Mesenchymal stem cell (in vitro differentiated cells and primary cell): ENCODE data around the gene PRKAG1.

ENCODE experiments used
- DNase-seq: peaks from one replicate; pipeline ENCODE4 v3.0.0-alpha.2; 2013
- H2AFZ ChIP-seq: one replicate; pipeline ENCODE4 v1.6.1; 2013; ENCODE audit warnings: low read depth, mild to moderate bottlenecking, control low read depth, inconsistent platforms, low read length, moderate library complexity
- H2AK5ac ChIP-seq: 2 replicates; pipeline ENCODE4 v1.6.1; 2013; ENCODE audit warnings: low read length, moderate library complexity, mild to moderate bottlenecking, inconsistent platforms; ENCODE audit not compliant: severe bottlenecking
- H2BK120ac ChIP-seq: one replicate; pipeline ENCODE4 v1.6.1; 2013; ENCODE audit warnings: low read depth, mild to moderate bottlenecking, inconsistent platforms, low read length, moderate library complexity
- H2BK12ac ChIP-seq, 2 experiments: one replicate each; pipeline ENCODE4 v1.6.1; 2013; ENCODE audit warnings: inconsistent platforms in 2 of 2, low read length in 2 of 2, mild to moderate bottlenecking in 2 of 2, moderate library complexity in 2 of 2, control low read depth in 1 of 2
- H2BK15ac ChIP-seq: one replicate; pipeline ENCODE4 v1.6.1; 2013; ENCODE audit warnings: mild to moderate bottlenecking, low read depth, inconsistent platforms; ENCODE audit not compliant: poor library complexity, severe bottlenecking
- H2BK5ac ChIP-seq: 2 replicates; pipeline ENCODE4 v1.6.1; 2013; ENCODE audit warnings: low read depth, mild to moderate bottlenecking, low read length, control low read depth, inconsistent platforms; ENCODE audit not compliant: poor library complexity, severe bottlenecking
- H3K14ac ChIP-seq, 2 experiments: one replicate each; pipeline ENCODE4 v1.6.1; 2013; ENCODE audit warnings: inconsistent platforms in 2 of 2, low read length in 2 of 2, control low read depth in 1 of 2, mild to moderate bottlenecking in 1 of 2, moderate library complexity in 1 of 2
- H3K18ac ChIP-seq, 2 experiments: one replicate each; pipeline ENCODE4 v1.6.1; 2013; ENCODE audit warnings: inconsistent platforms in 2 of 2, low read length in 2 of 2, control low read depth in 1 of 2, low read depth in 1 of 2, mild to moderate bottlenecking in 1 of 2
- H3K23ac ChIP-seq, 2 experiments: one replicate each; pipeline ENCODE4 v1.6.1; 2013; ENCODE audit warnings: inconsistent platforms in 2 of 2, low read length in 2 of 2, mild to moderate bottlenecking in 2 of 2, moderate library complexity in 2 of 2, control low read depth in 1 of 2
- H3K27ac ChIP-seq: 2 replicates; pipeline ENCODE4 v1.5.1; 2013; ENCODE audit warnings: mild to moderate bottlenecking, moderate library complexity, low read length, control low read depth, inconsistent platforms; ENCODE audit not compliant: poor library complexity, severe bottlenecking
- H3K27me3 ChIP-seq, 2 experiments: 2 replicates each; pipeline versions ENCODE4 v1.6.1 to v1.7.0; 2013; ENCODE audit warnings: low read length in 2 of 2, mild to moderate bottlenecking in 2 of 2, moderate library complexity in 2 of 2, control low read depth in 1 of 2, inconsistent platforms in 1 of 2; ENCODE audit not compliant: control insufficient read depth in 1 of 2, insufficient read depth in 1 of 2
- H3K36me3 ChIP-seq, 2 experiments: 2 replicates each; pipeline versions ENCODE4 v1.6.1 to v1.7.0; 2013; ENCODE audit warnings: low read length in 2 of 2, control low read depth in 1 of 2, inconsistent platforms in 1 of 2, low read depth in 1 of 2, mild to moderate bottlenecking in 1 of 2; ENCODE audit not compliant: insufficient read depth in 2 of 2, control insufficient read depth in 1 of 2
- H3K4ac ChIP-seq, 2 experiments: one replicate each; pipeline ENCODE4 v1.6.1; 2013; ENCODE audit warnings: inconsistent platforms in 2 of 2, low read length in 2 of 2, mild to moderate bottlenecking in 2 of 2, moderate library complexity in 2 of 2, control low read depth in 1 of 2, low read depth in 1 of 2
- H3K4me1 ChIP-seq: 2 replicates; pipeline ENCODE4 v1.6.1; 2013; ENCODE audit warnings: low read depth, low read length, control low read depth; ENCODE audit not compliant: control insufficient read depth, insufficient read depth
- H3K4me2 ChIP-seq: 2 replicates; pipeline ENCODE4 v1.6.1; 2013; ENCODE audit warnings: low read length, mild to moderate bottlenecking, inconsistent platforms; ENCODE audit not compliant: poor library complexity, severe bottlenecking
- H3K4me3 ChIP-seq, 2 experiments: 2 replicates each; pipeline versions ENCODE4 v1.5.1 to v1.7.0; 2013; ENCODE audit warnings: low read length in 2 of 2, mild to moderate bottlenecking in 2 of 2, control low read depth in 1 of 2, low read depth in 1 of 2; ENCODE audit not compliant: insufficient read depth in 1 of 2
- H3K79me1 ChIP-seq: replicated peaks from 2 replicates; pipeline ENCODE4 v1.6.1; 2013; ENCODE audit warnings: mild to moderate bottlenecking, control low read depth, low read length, inconsistent platforms; ENCODE audit not compliant: poor library complexity, severe bottlenecking
- H3K9ac ChIP-seq: 2 replicates; pipeline ENCODE4 v1.7.0; 2013; ENCODE audit warnings: mild to moderate bottlenecking, low read length, moderate library complexity
- H3K9me3 ChIP-seq: 2 replicates; pipeline ENCODE4 v1.7.0; 2013; ENCODE audit warnings: mild to moderate bottlenecking, low read length; ENCODE audit not compliant: control insufficient read depth
- H4K8ac ChIP-seq: one replicate; pipeline ENCODE4 v1.6.1; 2013; ENCODE audit warnings: inconsistent platforms, mild to moderate bottlenecking, low read length, moderate library complexity
- H4K91ac ChIP-seq: one replicate; pipeline ENCODE4 v1.6.1; 2013; ENCODE audit warnings: mild to moderate bottlenecking, low read length, inconsistent platforms
- WGBS: methylation state at CpG from one replicate; pipeline ENCODE4 v1.1.7; 2013; ENCODE audit warnings: mixed read lengths; 5-methylcytosine and 5-hydroxymethylcytosine counted together

PRKAG1 gene

GRCh38 chr12:48982397-48983080 lies 36.0 kb downstream of the PRKAG1 start:
- Histone ChIP-seq H4K91ac (no peak overlapping the region), H3K27me3 (peaks cover 95 to 96% of the 10 kb centered on the region in 2 experiments), H3K4me1 (peaks cover 39% of the 10 kb centered on the region), H2AFZ (no peak overlapping the region), H2BK12ac (no peak overlapping the region), H2AK5ac (no peak overlapping the region), H2BK5ac (no peak overlapping the region), H3K36me3 (no peaks in the 10 kb centered on the region), H3K14ac (no peak overlapping the region), H3K79me1 (no peaks in the 10 kb centered on the region), H3K18ac (no peak overlapping the region), H2BK15ac (no peak overlapping the region), H3K23ac (no peak overlapping the region), H2BK120ac (no peak overlapping the region), H3K9me3 (no peaks in the 10 kb centered on the region), H3K27ac (no peak overlapping the region), H3K4ac (no peak overlapping the region), H3K9ac (no peak overlapping the region), H3K4me3 (no peak overlapping the region), H3K4me2 (no peak overlapping the region), H4K8ac (no peak overlapping the region)
- 62% methylated on average over 6 of the region's 6 CpGs for WGBS
- DNase-seq, result no peak

- WGBS, result 5% methylated on average over 13 of the region's 13 CpGs
- no peak overlapping the region for H3K23ac ChIP-seq
- H3K18ac ChIP-seq, result no peak overlapping the region
- H2BK12ac ChIP-seq, result no peak overlapping the region
- no peak overlapping the region for H2BK5ac ChIP-seq
- no peak overlapping the region for H4K8ac ChIP-seq
- H2AK5ac ChIP-seq, result no peak overlapping the region
- H3K27ac ChIP-seq, result no peak overlapping the region
- H2BK120ac ChIP-seq, result no peak overlapping the region
- no peak overlapping the region for H2BK15ac ChIP-seq
- no peak overlapping the region for H3K4me2 ChIP-seq
- no peak for DNase-seq
- no peaks in the 10 kb centered on the region for H3K36me3 ChIP-seq
- no peaks in the 10 kb centered on the region for H3K79me1 ChIP-seq
- H2AFZ ChIP-seq, result no peak overlapping the region
- no peak overlapping the region for H3K14ac ChIP-seq
- no peak overlapping the region for H3K9ac ChIP-seq
- peaks cover 39% of the 10 kb centered on the region for H3K4me1 ChIP-seq
- H3K4ac ChIP-seq, result no peak overlapping the region
- no peaks in the 10 kb centered on the region for H3K9me3 ChIP-seq
- H4K91ac ChIP-seq, result no peak overlapping the region
- peak overlapping the region in 1 of 2 experiments; percentile 29 for H3K4me3 ChIP-seq
- peaks cover 95 to 96% of the 10 kb centered on the region in 2 experiments for H3K27me3 ChIP-seq
These were observed 36.8 kb downstream of the PRKAG1 start for GRCh38 chr12:48981757-48982157.

- H3K9ac ChIP-seq, result no peak overlapping the region
- no peak overlapping the region for H2BK15ac ChIP-seq
- no peak overlapping the region for H4K91ac ChIP-seq
- no peak overlapping the region for H3K27ac ChIP-seq
- no peak overlapping the region for H2BK12ac ChIP-seq
- no peak overlapping the region for H2AK5ac ChIP-seq
- peak overlapping the region in 1 of 2 experiments; percentile 13 for H3K14ac ChIP-seq
- DNase-seq, result peak; percentile 37
- no peaks in the 10 kb centered on the region for H3K79me1 ChIP-seq
- no peak overlapping the region for H3K4ac ChIP-seq
- peaks cover 96% of the 10 kb centered on the region in 2 experiments for H3K27me3 ChIP-seq
- peaks cover 39% of the 10 kb centered on the region for H3K4me1 ChIP-seq
- H4K8ac ChIP-seq, result no peak overlapping the region
- no peaks in the 10 kb centered on the region for H3K9me3 ChIP-seq
- H3K18ac ChIP-seq, result no peak overlapping the region
- H2BK5ac ChIP-seq, result no peak overlapping the region
- peak overlapping the region; percentile 31 for H3K4me2 ChIP-seq
- 5% methylated on average over 83 of the region's 91 CpGs for WGBS
- peak overlapping the region; percentile 21 to 29 for H3K4me3 ChIP-seq
- no peaks in the 10 kb centered on the region for H3K36me3 ChIP-seq
- H2BK120ac ChIP-seq, result no peak overlapping the region
- peak overlapping the region; percentile 65 to 85 for H3K23ac ChIP-seq
- peak overlapping the region; percentile 7 for H2AFZ ChIP-seq
These were observed 37.4 kb downstream of the PRKAG1 start for GRCh38 chr12:48980953-48981756.

- peak overlapping the region in 1 of 2 experiments; percentile 26 for H3K23ac ChIP-seq
- H3K27me3 ChIP-seq, result peaks cover 96% of the 10 kb centered on the region in 2 experiments
- H3K14ac ChIP-seq, result no peak overlapping the region
- H3K18ac ChIP-seq, result no peak overlapping the region
- no peak overlapping the region for H2BK15ac ChIP-seq
- no peak overlapping the region for H2AK5ac ChIP-seq
- H3K4me2 ChIP-seq, result no peak overlapping the region
- peaks cover 39% of the 10 kb centered on the region for H3K4me1 ChIP-seq
- H2BK12ac ChIP-seq, result no peak overlapping the region
- no peak overlapping the region for H3K9ac ChIP-seq
- no peak overlapping the region for H4K8ac ChIP-seq
- DNase-seq, result no peak
- no peak overlapping the region for H3K4ac ChIP-seq
- no peaks in the 10 kb centered on the region for H3K36me3 ChIP-seq
- no peak overlapping the region for H3K27ac ChIP-seq
- H2AFZ ChIP-seq, result no peak overlapping the region
- H2BK120ac ChIP-seq, result no peak overlapping the region
- no peak overlapping the region for H3K4me3 ChIP-seq
- H4K91ac ChIP-seq, result no peak overlapping the region
- no peaks in the 10 kb centered on the region for H3K79me1 ChIP-seq
- H2BK5ac ChIP-seq, result no peak overlapping the region
- H3K9me3 ChIP-seq, result no peaks in the 10 kb centered on the region
- 3% methylated on average over 46 of the region's 46 CpGs for WGBS
These were observed 38.1 kb downstream of the PRKAG1 start for GRCh38 chr12:48980389-48980952.
